DND-41 (cell line): ENCODE results near the gene OR52L1.

Source experiments
- ATAC-seq: fragments of 200-7000 bp; cut with Tn5 transposase; 3 replicates; pipeline ENCODE4 v1.9.1; 2021; ENCODE audit warnings: low read depth; ENCODE audit not compliant: insufficient read depth
- DNase-seq: peaks from one replicate; pipeline ENCODE4 v3.0.0-alpha.2; 2020
- H2AFZ ChIP-seq: 2 replicates; pipeline ENCODE4 v1.6.0; 2012; ENCODE audit warnings: low read depth, low read length
- H3K27ac ChIP-seq: 2 replicates; pipeline ENCODE4 v1.5.1; 2012; ENCODE audit warnings: low read length, inconsistent platforms
- H3K27me3 ChIP-seq: fragments of 200-600 bp; sonication (generic); 2 replicates; pipeline ENCODE4 v1.6.0; 2012; ENCODE audit warnings: low read length, mild to moderate bottlenecking, inconsistent platforms; ENCODE audit not compliant: insufficient read depth, poor library complexity
- H3K36me3 ChIP-seq: 2 replicates; pipeline ENCODE4 v1.5.1; 2012; ENCODE audit warnings: low read length, inconsistent platforms; ENCODE audit not compliant: insufficient read depth
- H3K4me1 ChIP-seq: 2 replicates; pipeline ENCODE4 v1.5.1; 2012; ENCODE audit warnings: mild to moderate bottlenecking, low read length; ENCODE audit not compliant: insufficient read depth
- H3K4me2 ChIP-seq: 2 replicates; pipeline ENCODE4 v1.6.0; 2012; ENCODE audit warnings: mild to moderate bottlenecking, moderate library complexity, low read length, inconsistent platforms; ENCODE audit not compliant: insufficient read depth
- H3K4me3 ChIP-seq, 2 experiments: fragments of 200-600 bp in 1 of 2; shearing (Covaris generic) in 1 of 2; 2 replicates each; pipeline ENCODE4 v1.5.1; 2012 to 2016; ENCODE audit warnings: inconsistent platforms in 2 of 2, low read length in 2 of 2, mild to moderate bottlenecking in 2 of 2, low read depth in 1 of 2, moderate library complexity in 1 of 2
- H3K79me2 ChIP-seq: 2 replicates; pipeline ENCODE4 v1.6.0; 2012; ENCODE audit warnings: low read length, inconsistent platforms; ENCODE audit not compliant: insufficient read depth
- H3K9ac ChIP-seq: 2 replicates; pipeline ENCODE4 v1.6.0; 2012; ENCODE audit warnings: low read depth, mild to moderate bottlenecking, inconsistent platforms, low read length, moderate library complexity
- H3K9me3 ChIP-seq: 2 replicates; pipeline ENCODE4 v1.5.1; 2012; ENCODE audit warnings: low read length, moderate library complexity, mild to moderate bottlenecking, inconsistent platforms; ENCODE audit not compliant: insufficient read depth, severe bottlenecking
- H4K20me1 ChIP-seq: 2 replicates; pipeline ENCODE4 v1.6.0; 2012; ENCODE audit warnings: low read length; ENCODE audit not compliant: insufficient read depth
- CTCF ChIP-seq: IDR thresholded peaks from 2 replicates; pipeline ENCODE4 v1.5.1; 2012; ENCODE audit warnings: borderline replicate concordance, low read length, moderate library complexity, mild to moderate bottlenecking; ENCODE audit not compliant: poor library complexity, severe bottlenecking; ENCODE audit errors: extremely low read depth
- EZH2 ChIP-seq: IDR thresholded peaks from 3 replicates; pipeline ENCODE4 v1.6.1; 2012; ENCODE audit warnings: borderline replicate concordance, low read depth, mild to moderate bottlenecking, moderate library complexity, low read length, inconsistent platforms; ENCODE audit not compliant: severe bottlenecking

OR52L1 gene

DNA sequence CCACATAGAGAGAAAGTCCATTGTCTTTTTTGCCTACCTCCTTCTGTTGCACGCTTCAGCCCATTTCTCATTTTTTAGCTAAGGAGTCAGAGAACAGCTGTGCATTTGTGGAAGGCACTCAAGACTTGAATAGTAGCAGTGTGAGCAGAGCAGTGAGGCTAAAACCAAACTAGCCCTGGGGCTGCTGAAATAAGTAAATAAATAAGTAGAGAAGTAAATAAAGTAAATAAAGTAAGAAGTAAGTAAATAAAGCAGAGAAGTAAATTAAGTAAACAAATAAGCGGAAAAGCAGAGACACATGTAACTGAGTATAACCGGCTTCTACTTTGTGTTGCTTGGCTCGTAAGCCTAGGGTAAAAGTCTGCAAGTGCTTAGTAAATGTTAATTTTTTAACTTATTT is 2.4 kb upstream of the OR52L1 start:
- no peak for TF ChIP-seq EZH2
- TF ChIP-seq CTCF, result no peak
- H3K36me3 ChIP-seq, result no peaks in the 10 kb centered on the region
- no peak overlapping the region for H3K27ac ChIP-seq
- no peaks in the 10 kb centered on the region for H3K4me1 ChIP-seq
- DNase-seq (no peak), ATAC-seq (no peak)
- peaks cover 4% of the 10 kb centered on the region for H3K27me3 ChIP-seq
- no peaks in the 10 kb centered on the region for H3K9me3 ChIP-seq
- H2AFZ ChIP-seq, result no peak overlapping the region
- H4K20me1 ChIP-seq, result no peaks in the 10 kb centered on the region
- H3K79me2 ChIP-seq, result no peaks in the 10 kb centered on the region
- no peak overlapping the region for H3K4me3 ChIP-seq
- H3K9ac ChIP-seq, result no peak overlapping the region
- H3K4me2 ChIP-seq, result no peak overlapping the region

DNA sequence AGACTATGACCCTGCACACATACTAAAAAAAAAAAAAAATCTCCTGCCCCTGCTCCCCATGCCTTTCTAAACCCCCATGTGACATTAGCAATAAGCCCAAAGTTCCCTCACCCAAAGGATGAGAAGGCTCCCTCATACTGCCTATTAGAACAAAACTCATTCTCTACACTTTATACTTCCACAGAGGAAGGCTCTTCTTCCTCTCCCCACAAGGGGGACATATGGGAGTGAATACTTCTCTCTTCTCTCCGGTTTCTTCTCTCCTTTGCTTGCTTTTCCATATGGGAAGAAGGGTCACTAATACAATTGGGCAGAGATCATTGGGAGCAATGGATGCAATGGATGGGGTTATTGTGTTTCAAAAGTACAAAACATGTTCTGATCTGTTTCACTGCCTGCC is 3.3 kb downstream of the OR52L1 start:
- H3K4me1 ChIP-seq, result no peaks in the 10 kb centered on the region
- no peaks in the 10 kb centered on the region for H3K79me2 ChIP-seq
- peaks cover 3% of the 10 kb centered on the region for H3K27me3 ChIP-seq
- H3K9ac ChIP-seq, result no peak overlapping the region
- H3K27ac ChIP-seq, result no peak overlapping the region
- ATAC-seq, result no peak
- no peak for DNase-seq
- H3K4me2 ChIP-seq, result no peak overlapping the region
- no peaks in the 10 kb centered on the region for H4K20me1 ChIP-seq
- H2AFZ ChIP-seq, result no peak overlapping the region
- H3K9me3 ChIP-seq, result peaks cover 3% of the 10 kb centered on the region
- no peak overlapping the region for H3K4me3 ChIP-seq
- H3K36me3 ChIP-seq, result no peaks in the 10 kb centered on the region
- peak; percentile 4 for TF ChIP-seq CTCF
- TF ChIP-seq EZH2, result no peak

- H3K27ac ChIP-seq, result no peak overlapping the region
- TF ChIP-seq CTCF (no peak), EZH2 (no peak)
- H3K9ac ChIP-seq, result no peak overlapping the region
- no peaks in the 10 kb centered on the region for H3K36me3 ChIP-seq
- H4K20me1 ChIP-seq, result no peaks in the 10 kb centered on the region
- no peak overlapping the region for H2AFZ ChIP-seq
- DNase-seq, result no peak
- H3K4me1 ChIP-seq, result no peaks in the 10 kb centered on the region
- H3K9me3 ChIP-seq, result no peaks in the 10 kb centered on the region
- no peak overlapping the region for H3K4me3 ChIP-seq
- no peak overlapping the region for H3K4me2 ChIP-seq
- no peaks in the 10 kb centered on the region for H3K79me2 ChIP-seq
- H3K27me3 ChIP-seq, result peaks cover 10% of the 10 kb centered on the region
- peak; percentile 35; the same call in 1 of the 3 replicates for ATAC-seq
Observed at GRCh38 chr11:5973530-5973929, 13.3 kb downstream of the OR52L1 start.

DNA sequence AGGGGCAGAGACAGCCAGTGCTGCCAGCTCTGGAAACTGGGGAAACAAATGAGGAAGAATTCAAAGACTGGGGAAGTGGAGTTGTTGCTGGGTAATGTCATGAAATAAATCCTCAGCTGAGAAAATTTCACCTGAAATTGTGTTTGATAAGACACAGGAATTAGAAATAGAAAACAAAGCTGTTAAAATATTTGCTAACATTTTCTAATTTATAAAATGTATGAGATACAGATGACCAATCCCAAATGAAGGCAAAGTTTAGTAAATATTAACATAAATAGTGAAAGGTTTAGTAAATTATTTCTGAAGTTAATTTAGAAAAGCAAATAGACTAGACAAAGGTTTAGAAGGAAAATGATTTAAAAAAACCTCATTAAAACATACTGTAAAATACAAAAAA is 18.4 kb downstream of the OR52L1 start, which contains the start of gene OR56A5:
OR56A5 (minus strand) TSS at position 101 of the 400 bp plus-strand sequence; CDS start at position 101, 0 bp downstream.
- Histone ChIP-seq H2AFZ (no peak within 1 kb of the TSS), H3K4me2 (no peak within 1 kb of the TSS), H3K27ac (no peak within 1 kb of the TSS), H3K9ac (no peak within 1 kb of the TSS), H4K20me1 (no peaks in the 10 kb centered on the region), H3K79me2 (no peaks in the 10 kb centered on the region), H3K36me3 (no peaks in the 10 kb centered on the region), H3K4me3 (no peak within 1 kb of the TSS), H3K9me3 (peaks cover under 1% of the 10 kb centered on the region), H3K27me3 (peaks cover 10% of the 10 kb centered on the region), H3K4me1 (no peaks in the 10 kb centered on the region)
- TF ChIP-seq EZH2 (no peak), CTCF (no peak)
- DNase-seq (no peak), ATAC-seq (no peak)
